Measurements from ENCODE around the gene GALNTL6. TPM values are rescaled to one million over a fixed set of nuclear protein-coding genes. Genes with fewer than 3 reads are reported as not detected.
A peak's percentile ranks its signal among the peaks of the same experiment; 100 is the strongest.
"Not testable (repeated sequence)": the region's sequence is repeated elsewhere in the genome, so short reads cannot be mapped to it uniquely, and the experiment has no call there.

Gene GALNTL6
- total RNA-seq, 1 donor from 2014 or later: not detected

GRCh38 chr4:172867835-172868234 lies 1054.6 kb downstream of the GALNTL6 start:
- DNase-seq (ENCODE audit: low read depth): no peak

- DNase-seq (ENCODE audit: low read depth): no peak
Measured at GRCh38 chr4:172868271-172868670, 1055.1 kb downstream of the GALNTL6 start.

- no peak for DNase-seq (ENCODE audit: low read depth)
Measured at GRCh38 chr4:172869621-172870268, 1056.5 kb downstream of the GALNTL6 start.

GRCh38 chr4:172871381-172871780 lies 1058.2 kb downstream of the GALNTL6 start:
- no peak for DNase-seq (ENCODE audit: low read depth)

GRCh38 chr4:172874944-172875343 lies 1061.7 kb downstream of the GALNTL6 start:
- no peak for DNase-seq (ENCODE audit: low read depth)

- no peak for DNase-seq (ENCODE audit: low read depth)
Measured at GRCh38 chr4:172876394-172876793, 1063.2 kb downstream of the GALNTL6 start.

GRCh38 chr4:172881645-172882044 lies 1068.4 kb downstream of the GALNTL6 start:
- DNase-seq (ENCODE audit: low read depth): no peak

- DNase-seq (ENCODE audit: low read depth): not testable (repeated sequence)
Measured at GRCh38 chr4:172887358-172887757, 1074.2 kb downstream of the GALNTL6 start.

- no peak for DNase-seq (ENCODE audit: low read depth)
Measured at GRCh38 chr4:172887959-172888358, 1074.8 kb downstream of the GALNTL6 start.

- DNase-seq (ENCODE audit: low read depth): peak; percentile 7
Measured at GRCh38 chr4:172892300-172892699, 1079.1 kb downstream of the GALNTL6 start.

GRCh38 chr4:172895699-172896098 lies 1082.5 kb downstream of the GALNTL6 start:
- no peak for DNase-seq (ENCODE audit: low read depth)

- DNase-seq (ENCODE audit: low read depth): no peak
Measured at GRCh38 chr4:172897046-172897445, 1083.8 kb downstream of the GALNTL6 start.

GRCh38 chr4:172898715-172899114 lies 1085.5 kb downstream of the GALNTL6 start:
- no peak for DNase-seq (ENCODE audit: low read depth)

- no peak for DNase-seq (ENCODE audit: low read depth)
Measured at GRCh38 chr4:172899861-172900260, 1086.7 kb downstream of the GALNTL6 start.

GRCh38 chr4:172900900-172901299 lies 1087.7 kb downstream of the GALNTL6 start:
- no peak for DNase-seq (ENCODE audit: low read depth)

GRCh38 chr4:172912468-172912867 lies 1099.3 kb downstream of the GALNTL6 start:
- DNase-seq (ENCODE audit: low read depth): not testable (repeated sequence)

GRCh38 chr4:172917403-172917802 lies 1104.2 kb downstream of the GALNTL6 start:
- DNase-seq (ENCODE audit: low read depth): not testable (repeated sequence)

- no peak for DNase-seq (ENCODE audit: low read depth)
Measured at GRCh38 chr4:172919269-172919668, 1106.1 kb downstream of the GALNTL6 start.

GRCh38 chr4:172927096-172927814 lies 1114.1 kb downstream of the GALNTL6 start:
- DNase-seq (ENCODE audit: low read depth): no peak

GRCh38 chr4:172928347-172928746 lies 1115.1 kb downstream of the GALNTL6 start:
- no peak for DNase-seq (ENCODE audit: low read depth)

GRCh38 chr4:172938072-172938829 lies 1125.0 kb downstream of the GALNTL6 start:
- DNase-seq (ENCODE audit: low read depth): no peak

GRCh38 chr4:172938870-172939269 lies 1125.7 kb downstream of the GALNTL6 start:
- no peak for DNase-seq (ENCODE audit: low read depth)

GRCh38 chr4:172942840-172943239 lies 1129.6 kb downstream of the GALNTL6 start:
- DNase-seq (ENCODE audit: low read depth): no peak

Measured in renal cortical epithelial cell (primary cell).